HCT116 (cell line): ENCODE results near the gene DDT. TPM values are rescaled to one million over a fixed set of nuclear protein-coding genes. Genes with fewer than 3 reads are reported as not detected.
"Not testable (repeated sequence)": the region's sequence is repeated elsewhere in the genome, so short reads cannot be mapped to it uniquely, and the experiment has no call there.

Experiments
- ATAC-seq: fragments of 200-7000 bp; cut with Tn5 transposase; 2 replicates; pipeline ENCODE4 v1.9.1; 2020; ENCODE audit warnings: mild to moderate bottlenecking, moderate library complexity
- Bru-seq: library from RNA; stranded (reverse); fragments of 400-500 nt; gene quantifications from one replicate; lab custom pipeline; 2021; lab: Mats Ljungman, UMichigan
- BruChase-seq, 2 experiments: library from RNA; stranded (reverse); fragments of 400-500 nt; gene quantifications; one replicate each; lab custom pipeline; 2021; lab: Mats Ljungman, UMichigan
- BruUV-seq: library from RNA; stranded (reverse); fragments of 400-500 nt; replicated peaks from 2 replicates; lab custom pipeline; 2021; lab: Mats Ljungman, UMichigan
- CTCF ChIA-PET: fragments of 300-600 bp; sonication (Branson Sonifier 250); formaldehyde crosslinking; loops from one replicate; lab custom pipeline; 2021; ENCODE audit warnings: antibody characterized with exemption; lab: Charles Lee
- POLR2A ChIA-PET: fragments of 300-600, 350-600 bp; sonication (Branson Sonifier 250); formaldehyde crosslinking; loops from one replicate; lab custom pipeline; 2021; ENCODE audit warnings: antibody characterized with exemption; lab: Charles Lee
- RAD21 ChIA-PET, 2 experiments: fragments of 300-600 bp; sonication (Branson Sonifier 250); formaldehyde crosslinking; loops; one replicate each; lab custom pipeline; 2023; ENCODE audit warnings: low total read pairs in 2 of 2; ENCODE audit not compliant: uncharacterized antibody in 2 of 2, unreplicated experiment in 2 of 2, low non-redundant PET in 1 of 2; lab: Charles Lee
- DNase-seq: peaks from one replicate; pipeline ENCODE4 v3.0.0-alpha.2; 2010; ENCODE audit warnings: low read depth, low spot score
- H2AFZ ChIP-seq: fragments of 200-600 bp; shearing (Covaris generic), sonication (generic); 2 replicates; pipeline ENCODE4 v1.6.1; 2017; ENCODE audit warnings: low read depth, mixed run types, mixed read lengths, antibody characterized with exemption, low read length; ENCODE audit not compliant: poor library complexity, severe bottlenecking
- H3K27ac ChIP-seq: 2 replicates; pipeline ENCODE4 v1.5.1; 2012; ENCODE audit warnings: low read depth, low read length
- H3K27me3 ChIP-seq: fragments of 200-600 bp; sonication (generic); 2 replicates; pipeline ENCODE4 v1.6.1; 2016; ENCODE audit warnings: mixed run types, low read length, mixed read lengths; ENCODE audit not compliant: insufficient read depth
- H3K36me3 ChIP-seq, 2 experiments: fragments of 200-500 bp in 1 of 2; fragments of 200-600 bp in 1 of 2; sonication (Bioruptor generic) in 1 of 2; sonication (generic) in 1 of 2; 2 replicates each; pipeline versions ENCODE4 v1.5.1 to v1.6.1; 2014 to 2016; ENCODE audit warnings: low read length in 2 of 2, inconsistent platforms in 1 of 2, mixed read lengths in 1 of 2, mixed run types in 1 of 2; ENCODE audit not compliant: insufficient read depth in 2 of 2, control insufficient read depth in 1 of 2
- H3K4me1 ChIP-seq, 2 experiments: fragments of 200-600 bp in 1 of 2; sonication (generic) in 1 of 2; 2 replicates each; pipeline versions ENCODE4 v1.5.1 to v1.6.1; 2012 to 2017; ENCODE audit warnings: low read length in 2 of 2, inconsistent platforms in 1 of 2, mild to moderate bottlenecking in 1 of 2, mixed read lengths in 1 of 2, mixed run types in 1 of 2, moderate library complexity in 1 of 2; ENCODE audit not compliant: insufficient read depth in 2 of 2, control insufficient read depth in 1 of 2
- H3K4me2 ChIP-seq: fragments of 200-600 bp; sonication (generic); 2 replicates; pipeline ENCODE4 v1.6.1; 2017; ENCODE audit warnings: mixed run types, low read length, mixed read lengths
- H3K4me3 ChIP-seq, 2 experiments: fragments of 200-600 bp in 1 of 2; sonication (generic) in 1 of 2; replicated peaks in 1 of 2; 2 replicates each; pipeline ENCODE4 v1.5.1; 2011 to 2016; ENCODE audit warnings: low read length in 2 of 2, control low read depth in 1 of 2, low read depth in 1 of 2, mild to moderate bottlenecking in 1 of 2, mixed read lengths in 1 of 2, mixed run types in 1 of 2
- H3K79me2 ChIP-seq: fragments of 200-600 bp; sonication (generic); 2 replicates; pipeline ENCODE4 v1.6.1; 2017; ENCODE audit warnings: mild to moderate bottlenecking, mixed run types, low read length, moderate library complexity, mixed read lengths; ENCODE audit not compliant: insufficient read depth
- H3K9ac ChIP-seq: fragments of 200-600 bp; sonication (generic); 2 replicates; pipeline ENCODE4 v1.6.1; 2016; ENCODE audit warnings: low read length, mixed read lengths
- H3K9me2 ChIP-seq: fragments of 200-600 bp; sonication (generic), shearing (Covaris generic); 2 replicates; pipeline ENCODE4 v1.6.1; 2017; ENCODE audit warnings: mixed run types, mild to moderate bottlenecking, moderate library complexity; ENCODE audit not compliant: insufficient read depth
- H3K9me3 ChIP-seq, 2 experiments: fragments of 200-500 bp in 1 of 2; fragments of 200-600 bp in 1 of 2; sonication (Bioruptor generic) in 1 of 2; sonication (generic) in 1 of 2; 2 replicates each; pipeline ENCODE4 v1.6.1; 2014 to 2017; ENCODE audit warnings: low read length in 2 of 2, mixed read lengths in 2 of 2, inconsistent platforms in 1 of 2, low read depth in 1 of 2, mild to moderate bottlenecking in 1 of 2, mixed run types in 1 of 2, moderate library complexity in 1 of 2; ENCODE audit not compliant: control insufficient read depth in 1 of 2, insufficient read depth in 1 of 2
- H4K20me1 ChIP-seq: fragments of 200-600 bp; sonication (generic), shearing (Covaris generic); 2 replicates; pipeline ENCODE4 v1.6.1; 2017; ENCODE audit warnings: mixed run types, mild to moderate bottlenecking, moderate library complexity; ENCODE audit not compliant: insufficient read depth
- ELF1 ChIP-seq: IDR thresholded peaks from 2 replicates; pipeline ENCODE4 v1.6.1; 2012; ENCODE audit warnings: low read depth, borderline replicate concordance
- EZH2phosphoT487 ChIP-seq: fragments of 200-600 bp; IDR thresholded peaks from 2 replicates; pipeline ENCODE4 v1.6.1; 2018; ENCODE audit warnings: antibody characterized with exemption, borderline replicate concordance
- FOSL1 ChIP-seq: IDR thresholded peaks from 2 replicates; pipeline ENCODE4 v1.6.1; 2012; ENCODE audit warnings: low read depth
- YY1 ChIP-seq: IDR thresholded peaks from 2 replicates; pipeline ENCODE4 v1.6.1; 2011; ENCODE audit warnings: low read length, low read depth, moderate library complexity, mild to moderate bottlenecking; ENCODE audit not compliant: insufficient replicate concordance; ENCODE audit errors: extremely low read depth
- intact Hi-C: fragments of 100-400 bp; cut with micrococcal nuclease; formaldehyde crosslinking; loops from 2 replicates; pipeline ENCODE4 v1.10.0; 2022
- long read RNA-seq: library from polyadenylated mRNA; unstranded; transcript quantifications from one replicate; pipeline ENCODE4 v2.0.0, GENCODE V29; 2021; ENCODE audit not compliant: unreplicated experiment
- polyA plus RNA-seq: library from polyadenylated mRNA; unstranded; fragments of >200 nt; gene quantifications from 2 replicates; pipeline ENCODE4 v1.2.1, GENCODE V29; 2012; ENCODE audit warnings: missing spikeins
- total RNA-seq: library from RNA; stranded (reverse); gene quantifications from one replicate; pipeline ENCODE4 v1.2.1, GENCODE V29; 2021; ENCODE audit not compliant: unreplicated experiment

The DDT gene
- total RNA-seq, result 217 TPM
- 228 and 271 TPM in 2 replicates for polyA plus RNA-seq
- Bru-seq, nascent RNA, result percentile 36 among the genes with signal in this experiment
- BruChase-seq, experiment 1, labeled RNA remaining after a 6-hour chase, result percentile 44 among the genes with signal in this experiment
- BruChase-seq, experiment 2, labeled RNA remaining after a 2-hour chase, result percentile 39 among the genes with signal in this experiment
- long read RNA-seq, transcript DDT-202 (3 exons, 713 nt), result major isoform, 50 of 364 reads
- long read RNA-seq, partial matches to known transcripts, result 0 of 364 reads
- long read RNA-seq, other reads (novel, unspliced or antisense), result 312 of 364 reads

GRCh38 chr22:23974345-23974744, at the start of gene DDT:
TSS of gene DDT (minus strand) at chr22:23974441. CDS start at chr22:23974414, 27 bp downstream.
- H2AFZ ChIP-seq, H3K9me3 ChIP-seq, H3K9me2 ChIP-seq, H3K4me3 ChIP-seq, H3K4me2 ChIP-seq, H4K20me1 ChIP-seq, H3K4me1 ChIP-seq, POLR2A ChIA-PET, H3K27ac ChIP-seq, DNase-seq, BruUV-seq, RAD21 ChIA-PET, H3K9ac ChIP-seq, intact Hi-C loops, CTCF ChIA-PET, H3K27me3 ChIP-seq: not testable (repeated sequence)
- Histone ChIP-seq H3K36me3 (peaks cover 10 to 13% of the 10 kb centered on the region in 2 experiments; a peak in 3 of 4 replicates), H3K79me2 (peaks cover 27% of the 10 kb centered on the region)
- peak; percentile 86 for ATAC-seq

- ChIA-PET RAD21 (no interaction called here), POLR2A (interaction anchor here (0.9 kb wide), 1 partner anchor 12 kb away, joined by 3 read pairs; the partner anchor contains the start of gene CABIN1)
- TF ChIP-seq ELF1 (no peak), EZH2phosphoT487 (no peak), YY1 (no peak), FOSL1 (no peak)
- TF ChIP-seq, all 23 proteins: peak for 0
These were observed 49.1 kb upstream of the DDT start for GRCh38 chr22:24023204-24023789.

More at GRCh38 chr22:24023204-24023789, 49.1 kb upstream of the DDT start:
- Histone ChIP-seq H4K20me1 (no peaks in the 10 kb centered on the region), H3K27me3 (no peaks in the 10 kb centered on the region), H3K9me3 (no peaks in the 10 kb centered on the region), H3K9me2 (no peaks in the 10 kb centered on the region), H3K9ac (no peak overlapping the region), H3K4me1 (no peaks in the 10 kb centered on the region), H2AFZ (no peak overlapping the region), H3K4me3 (no peak overlapping the region), H3K79me2 (peaks cover 88% of the 10 kb centered on the region), H3K27ac (no peak overlapping the region), H3K36me3 (no peaks in the 10 kb centered on the region), H3K4me2 (no peak overlapping the region)
- intact Hi-C loops, result no loop called here
- DNase-seq, result no peak
- ATAC-seq, result no peak
- BruUV-seq, result no TSS peak
- CTCF ChIA-PET, result no interaction called here
